NCI-H2196 (cell line): ENCODE results near the gene ENOX2.

Experiments used
- DNase-seq: peaks from one replicate; lab custom pipeline; 2025; ENCODE audit not compliant: unreplicated experiment; lab: John Stamatoyannopoulos, UW

ENOX2 gene

GRCh38 chrX:130885508-130885907, 17.5 kb downstream of the ENOX2 start:
- DNase-seq = no peak

- no peak for DNase-seq
Observed at GRCh38 chrX:130884627-130885026, 18.4 kb downstream of the ENOX2 start.

- no peak for DNase-seq
Observed at GRCh38 chrX:130879869-130880268, 23.1 kb downstream of the ENOX2 start.

GRCh38 chrX:130878350-130879341, 24.4 kb downstream of the ENOX2 start:
- DNase-seq = peak; percentile 39

- no peak for DNase-seq
Observed at GRCh38 chrX:130877892-130878341, 25.1 kb downstream of the ENOX2 start.

GRCh38 chrX:130876226-130876625, 26.8 kb downstream of the ENOX2 start:
- DNase-seq = no peak

- no peak for DNase-seq
Observed at GRCh38 chrX:130874751-130875150, 28.3 kb downstream of the ENOX2 start.

- DNase-seq = no peak
Observed at GRCh38 chrX:130869239-130869638, 33.8 kb downstream of the ENOX2 start.

GRCh38 chrX:130861462-130861861, 41.5 kb downstream of the ENOX2 start:
- DNase-seq = no peak

- DNase-seq = no peak
Observed at GRCh38 chrX:130857207-130857606, 45.8 kb downstream of the ENOX2 start.

- DNase-seq = peak; percentile 4
Observed at GRCh38 chrX:130851569-130851968, 51.4 kb downstream of the ENOX2 start.

GRCh38 chrX:130848763-130849162, 54.2 kb downstream of the ENOX2 start:
- DNase-seq = no peak

GRCh38 chrX:130846746-130847145, 56.3 kb downstream of the ENOX2 start:
- DNase-seq = no peak

- DNase-seq = no peak
Observed at GRCh38 chrX:130841776-130842175, 61.2 kb downstream of the ENOX2 start.

GRCh38 chrX:130840345-130840744, 62.7 kb downstream of the ENOX2 start:
- DNase-seq = no peak

- DNase-seq = no peak
Observed at GRCh38 chrX:130836447-130836846, 66.6 kb downstream of the ENOX2 start.

GRCh38 chrX:130834830-130835229, 68.2 kb downstream of the ENOX2 start:
- no peak for DNase-seq

GRCh38 chrX:130834149-130834548, 68.9 kb downstream of the ENOX2 start:
- no peak for DNase-seq

GRCh38 chrX:130831347-130831722, 71.7 kb downstream of the ENOX2 start:
- no peak for DNase-seq

GRCh38 chrX:130830599-130831346, 72.2 kb downstream of the ENOX2 start:
- DNase-seq = no peak

GRCh38 chrX:130829526-130830515, 73.2 kb downstream of the ENOX2 start:
- DNase-seq = no peak
